ENCODE measurements around the gene WNT1.
A peak's percentile ranks its signal among the peaks of the same experiment; 100 is the strongest.

WNT1 gene

DNA sequence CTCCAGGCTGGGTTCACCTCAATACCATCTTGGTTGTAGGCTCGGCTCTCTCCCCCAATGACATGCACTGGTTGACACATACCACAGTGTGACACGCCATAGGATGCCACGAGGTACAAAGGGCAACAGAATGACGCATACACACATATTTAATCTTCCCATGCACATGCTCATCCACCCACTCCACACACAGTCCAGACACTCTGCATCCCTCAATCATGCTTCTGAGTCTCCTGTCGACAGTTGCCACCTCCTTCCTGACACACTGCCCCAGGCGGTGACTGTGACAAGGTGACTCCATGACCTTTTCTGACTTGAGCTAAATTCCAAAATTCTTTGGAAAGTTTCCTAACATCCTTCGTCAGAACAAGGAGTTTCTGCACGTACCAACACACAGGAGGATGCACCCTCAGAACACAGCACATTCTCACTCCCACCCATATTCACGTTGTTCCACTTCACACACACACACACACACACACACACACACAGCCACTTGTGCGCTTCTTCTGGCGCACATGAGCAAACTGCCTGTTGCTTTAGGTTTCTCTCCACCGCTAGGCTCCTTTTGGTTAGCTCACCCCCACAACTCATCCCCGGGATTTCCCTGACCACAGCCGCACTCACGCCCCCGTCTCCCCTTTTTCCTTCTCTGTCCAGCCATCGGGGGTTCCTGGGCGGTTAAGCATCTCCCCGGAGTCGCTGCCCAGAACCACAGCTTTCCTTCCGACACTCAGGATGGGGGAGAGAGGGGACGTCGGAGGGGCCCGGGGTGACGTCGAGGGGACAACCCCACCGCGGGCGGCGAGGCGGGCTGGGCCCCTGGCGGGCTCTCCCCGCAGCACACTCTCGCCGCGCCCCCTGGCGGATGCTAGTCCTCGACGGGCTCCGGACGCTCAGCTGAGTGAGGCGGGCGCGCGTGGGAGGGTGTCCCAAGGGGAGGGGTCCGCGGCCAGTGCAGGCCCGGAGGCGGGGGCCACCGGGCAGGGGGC is 536 bp upstream of the WNT1 start:
- FAIRE-seq (peak; percentile 84), DNase-seq (ENCODE audit: insufficient read length, low spot score) (no peak)
- TF ChIP-seq POLR2A (IDR thresholded peaks at IDR 0.05; ENCODE audit: low read depth, low read length), result no peak
- no peak for TF ChIP-seq SPI1 (IDR thresholded peaks at IDR 0.05; ENCODE audit: low read depth, low read length)
- no peak for TF ChIP-seq PAX5 (IDR thresholded peaks at IDR 0.05; ENCODE audit: insufficient read depth, low read length, severe bottlenecking)
- TF ChIP-seq POU2F2 (IDR thresholded peaks at IDR 0.05; ENCODE audit: low read depth, low read length), result no peak
- no peak for TF ChIP-seq TAF1 (IDR thresholded peaks at IDR 0.05; ENCODE audit: low read depth, low read length)
- no peak for TF ChIP-seq POLR2AphosphoS5 (IDR thresholded peaks at IDR 0.05; ENCODE audit: low read depth, low read length)

GRCh38 chr12:48978741-48979601 is 849 bp downstream of the WNT1 start:
- peak; percentile 68 for FAIRE-seq
- TF ChIP-seq POLR2AphosphoS5 (IDR thresholded peaks at IDR 0.05; ENCODE audit: low read depth, low read length) (no peak), POLR2A (IDR thresholded peaks at IDR 0.05; ENCODE audit: low read depth, low read length) (no peak), POU2F2 (IDR thresholded peaks at IDR 0.05; ENCODE audit: low read depth, low read length) (no peak), PAX5 (IDR thresholded peaks at IDR 0.05; ENCODE audit: insufficient read depth, low read length, severe bottlenecking) (no peak), SPI1 (IDR thresholded peaks at IDR 0.05; ENCODE audit: low read depth, low read length) (no peak), TAF1 (IDR thresholded peaks at IDR 0.05; ENCODE audit: low read depth, low read length) (no peak)
- DNase-seq (ENCODE audit: insufficient read length, low spot score), result no peak

- DNase-seq (ENCODE audit: insufficient read length, low spot score) (no peak), FAIRE-seq (peak; percentile 50)
- TF ChIP-seq POU2F2 (IDR thresholded peaks at IDR 0.05; ENCODE audit: low read depth, low read length) (no peak), POLR2AphosphoS5 (IDR thresholded peaks at IDR 0.05; ENCODE audit: low read depth, low read length) (no peak), TAF1 (IDR thresholded peaks at IDR 0.05; ENCODE audit: low read depth, low read length) (no peak), POLR2A (IDR thresholded peaks at IDR 0.05; ENCODE audit: low read depth, low read length) (no peak), SPI1 (IDR thresholded peaks at IDR 0.05; ENCODE audit: low read depth, low read length) (peak; percentile 62), PAX5 (IDR thresholded peaks at IDR 0.05; ENCODE audit: insufficient read depth, low read length, severe bottlenecking) (no peak)
These were observed 1.7 kb downstream of the WNT1 start for GRCh38 chr12:48979602-48980388.

DNA sequence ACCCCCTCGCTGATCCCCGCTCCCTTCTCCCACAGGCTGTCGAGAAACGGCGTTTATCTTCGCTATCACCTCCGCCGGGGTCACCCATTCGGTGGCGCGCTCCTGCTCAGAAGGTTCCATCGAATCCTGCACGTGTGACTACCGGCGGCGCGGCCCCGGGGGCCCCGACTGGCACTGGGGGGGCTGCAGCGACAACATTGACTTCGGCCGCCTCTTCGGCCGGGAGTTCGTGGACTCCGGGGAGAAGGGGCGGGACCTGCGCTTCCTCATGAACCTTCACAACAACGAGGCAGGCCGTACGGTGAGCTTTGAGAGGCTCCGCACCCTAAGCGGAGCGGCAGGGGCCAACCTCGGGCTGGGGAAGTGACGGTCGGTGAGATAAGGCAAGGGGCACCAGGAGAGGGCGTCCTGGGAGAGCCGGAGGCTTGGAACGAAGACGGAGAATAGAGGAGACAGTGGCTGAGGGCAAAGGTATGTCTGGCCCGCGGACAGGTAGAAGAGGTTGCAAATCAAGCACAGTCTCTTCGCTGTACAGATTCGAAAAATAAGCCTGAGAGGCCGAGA is 2.3 kb downstream of the WNT1 start:
- TF ChIP-seq POU2F2 (IDR thresholded peaks at IDR 0.05; ENCODE audit: low read depth, low read length) (no peak), PAX5 (IDR thresholded peaks at IDR 0.05; ENCODE audit: insufficient read depth, low read length, severe bottlenecking) (no peak), POLR2A (IDR thresholded peaks at IDR 0.05; ENCODE audit: low read depth, low read length) (no peak), TAF1 (IDR thresholded peaks at IDR 0.05; ENCODE audit: low read depth, low read length) (no peak), SPI1 (IDR thresholded peaks at IDR 0.05; ENCODE audit: low read depth, low read length) (no peak), POLR2AphosphoS5 (IDR thresholded peaks at IDR 0.05; ENCODE audit: low read depth, low read length) (no peak)
- FAIRE-seq (peak; percentile 69), DNase-seq (ENCODE audit: insufficient read length, low spot score) (no peak)

GRCh38 chr12:48980953-48981756 is 3.0 kb downstream of the WNT1 start:
- peak; percentile 80 for FAIRE-seq
- DNase-seq (ENCODE audit: insufficient read length, low spot score), result no peak

GRCh38 chr12:48981757-48982157 is 3.6 kb downstream of the WNT1 start:
- TF ChIP-seq TAF1 (IDR thresholded peaks at IDR 0.05; ENCODE audit: low read depth, low read length) (no peak), POU2F2 (IDR thresholded peaks at IDR 0.05; ENCODE audit: low read depth, low read length) (no peak), PAX5 (IDR thresholded peaks at IDR 0.05; ENCODE audit: insufficient read depth, low read length, severe bottlenecking) (no peak), POLR2AphosphoS5 (IDR thresholded peaks at IDR 0.05; ENCODE audit: low read depth, low read length) (no peak), POLR2A (IDR thresholded peaks at IDR 0.05; ENCODE audit: low read depth, low read length) (no peak), SPI1 (IDR thresholded peaks at IDR 0.05; ENCODE audit: low read depth, low read length) (no peak)
- FAIRE-seq, result no peak
- no peak for DNase-seq (ENCODE audit: insufficient read length, low spot score)

More at GRCh38 chr12:48980953-48981756, 3.0 kb downstream of the WNT1 start:
- TF ChIP-seq TAF1 (IDR thresholded peaks at IDR 0.05; ENCODE audit: low read depth, low read length) (no peak), SPI1 (IDR thresholded peaks at IDR 0.05; ENCODE audit: low read depth, low read length) (no peak), PAX5 (IDR thresholded peaks at IDR 0.05; ENCODE audit: insufficient read depth, low read length, severe bottlenecking) (no peak), POLR2A (IDR thresholded peaks at IDR 0.05; ENCODE audit: low read depth, low read length) (no peak), POLR2AphosphoS5 (IDR thresholded peaks at IDR 0.05; ENCODE audit: low read depth, low read length) (no peak), POU2F2 (IDR thresholded peaks at IDR 0.05; ENCODE audit: low read depth, low read length) (no peak)

GRCh38 chr12:48982397-48983080 is 4.4 kb downstream of the WNT1 start:
- no peak for FAIRE-seq
- DNase-seq (ENCODE audit: insufficient read length, low spot score), result no peak

More at GRCh38 chr12:48982397-48983080, 4.4 kb downstream of the WNT1 start:
- TF ChIP-seq TAF1 (IDR thresholded peaks at IDR 0.05; ENCODE audit: low read depth, low read length) (no peak), POLR2A (IDR thresholded peaks at IDR 0.05; ENCODE audit: low read depth, low read length) (no peak), PAX5 (IDR thresholded peaks at IDR 0.05; ENCODE audit: insufficient read depth, low read length, severe bottlenecking) (no peak), POU2F2 (IDR thresholded peaks at IDR 0.05; ENCODE audit: low read depth, low read length) (no peak), SPI1 (IDR thresholded peaks at IDR 0.05; ENCODE audit: low read depth, low read length) (no peak), POLR2AphosphoS5 (IDR thresholded peaks at IDR 0.05; ENCODE audit: low read depth, low read length) (no peak)

Data from GM12891 (cell line).